ENCODE results near the gene TSPAN4.

TSPAN4 gene

GRCh38 chr11:795634-796564 lies 46.8 kb upstream of the TSPAN4 start:
- DNase-seq: no peak

GRCh38 chr11:796565-797295 lies 45.9 kb upstream of the TSPAN4 start:
- Histone ChIP-seq H3K4me2 (ENCODE audit: low read length) (peak overlapping the region; percentile 76), H3K4me1 (ENCODE audit: control insufficient read depth, low read depth, low read length) (no peaks in the 10 kb centered on the region), H3K56ac (ENCODE audit: low read length) (peak overlapping the region; percentile 100), H2BK15ac (replicated peaks; ENCODE audit: low read depth) (no peak overlapping the region), H3K18ac (ENCODE audit: low read length) (no peak overlapping the region), H3K27me3 (ENCODE audit: insufficient read depth, low read length, poor library complexity) (no peaks in the 10 kb centered on the region), H3K9ac (ENCODE audit: low read length) (peak overlapping the region; percentile 99), H2BK120ac (ENCODE audit: low read depth, low read length) (no peak overlapping the region), H3K36me3 (ENCODE audit: control insufficient read depth, insufficient read depth, low read length) (no peaks in the 10 kb centered on the region), H3K79me1 (ENCODE audit: low read length) (peaks cover 4% of the 10 kb centered on the region), H3K4me3 (ENCODE audit: low read length) (no peak overlapping the region), H4K8ac (ENCODE audit: low read depth, low read length) (no peak overlapping the region), H4K5ac (ENCODE audit: low read length) (no peak overlapping the region), H2AK5ac (ENCODE audit: low read length) (no peak overlapping the region), H3K4ac (ENCODE audit: low read depth, low read length) (no peak overlapping the region), H3K23ac (ENCODE audit: low read length) (no peak overlapping the region), H2BK5ac (ENCODE audit: low read length) (no peak overlapping the region), H3K79me2 (ENCODE audit: control insufficient read depth, insufficient read depth, low read length) (peaks cover 3% of the 10 kb centered on the region), H3K27ac (ENCODE audit: low read depth, low read length) (no peak overlapping the region)
- DNase-seq: no peak
- whole genome bisulfite sequencing (ENCODE audit: extremely low coverage, insufficient coverage, low lambda C conversion rate): no CpG with 5 or more reads among the region's 18 CpGs

More at GRCh38 chr11:795634-796564, 46.8 kb upstream of the TSPAN4 start:
- H3K4me3 ChIP-seq (ENCODE audit: low read length): no peak overlapping the region
- no peak overlapping the region for H2BK5ac ChIP-seq (ENCODE audit: low read length)
- peak overlapping the region; percentile 56 for H3K56ac ChIP-seq (ENCODE audit: low read length)
- peaks cover 3% of the 10 kb centered on the region for H3K79me2 ChIP-seq (ENCODE audit: control insufficient read depth, insufficient read depth, low read length)
- H3K9ac ChIP-seq (ENCODE audit: low read length): peak overlapping the region; percentile 22
- H2BK120ac ChIP-seq (ENCODE audit: low read depth, low read length): no peak overlapping the region
- H4K8ac ChIP-seq (ENCODE audit: low read depth, low read length): no peak overlapping the region
- no peak overlapping the region for H2AK5ac ChIP-seq (ENCODE audit: low read length)
- H3K18ac ChIP-seq (ENCODE audit: low read length): no peak overlapping the region
- H3K36me3 ChIP-seq (ENCODE audit: control insufficient read depth, insufficient read depth, low read length): no peaks in the 10 kb centered on the region
- H3K4me1 ChIP-seq (ENCODE audit: control insufficient read depth, low read depth, low read length): no peaks in the 10 kb centered on the region
- H3K23ac ChIP-seq (ENCODE audit: low read length): no peak overlapping the region
- H3K4me2 ChIP-seq (ENCODE audit: low read length): no peak overlapping the region
- H3K27ac ChIP-seq (ENCODE audit: low read depth, low read length): no peak overlapping the region
- WGBS (ENCODE audit: extremely low coverage, insufficient coverage, low lambda C conversion rate): no CpG with 5 or more reads among the region's 26 CpGs
- H2BK15ac ChIP-seq (replicated peaks; ENCODE audit: low read depth): no peak overlapping the region
- peaks cover 4% of the 10 kb centered on the region for H3K79me1 ChIP-seq (ENCODE audit: low read length)
- no peak overlapping the region for H3K4ac ChIP-seq (ENCODE audit: low read depth, low read length)
- H4K5ac ChIP-seq (ENCODE audit: low read length): no peak overlapping the region
- no peaks in the 10 kb centered on the region for H3K27me3 ChIP-seq (ENCODE audit: insufficient read depth, low read length, poor library complexity)

GRCh38 chr11:797296-798092 lies 45.2 kb upstream of the TSPAN4 start:
- Histone ChIP-seq H3K4ac (ENCODE audit: low read depth, low read length) (peak overlapping the region; percentile 8), H3K56ac (ENCODE audit: low read length) (peak overlapping the region; percentile 100), H2AK5ac (ENCODE audit: low read length) (no peak overlapping the region), H2BK15ac (replicated peaks; ENCODE audit: low read depth) (no peak overlapping the region), H4K5ac (ENCODE audit: low read length) (no peak overlapping the region), H3K36me3 (ENCODE audit: control insufficient read depth, insufficient read depth, low read length) (no peaks in the 10 kb centered on the region), H3K79me1 (ENCODE audit: low read length) (peaks cover 4% of the 10 kb centered on the region), H2BK5ac (ENCODE audit: low read length) (peak overlapping the region; percentile 73), H3K27ac (ENCODE audit: low read depth, low read length) (peak overlapping the region; percentile 54), H4K8ac (ENCODE audit: low read depth, low read length) (no peak overlapping the region), H3K4me1 (ENCODE audit: control insufficient read depth, low read depth, low read length) (no peaks in the 10 kb centered on the region), H3K4me2 (ENCODE audit: low read length) (peak overlapping the region; percentile 76), H3K18ac (ENCODE audit: low read length) (peak overlapping the region; percentile 44), H3K79me2 (ENCODE audit: control insufficient read depth, insufficient read depth, low read length) (peaks cover 3% of the 10 kb centered on the region), H3K9ac (ENCODE audit: low read length) (peak overlapping the region; percentile 99), H3K27me3 (ENCODE audit: insufficient read depth, low read length, poor library complexity) (no peaks in the 10 kb centered on the region), H3K4me3 (ENCODE audit: low read length) (peak overlapping the region; percentile 90), H2BK120ac (ENCODE audit: low read depth, low read length) (no peak overlapping the region), H3K23ac (ENCODE audit: low read length) (no peak overlapping the region)
- peak; percentile 80 for DNase-seq
- WGBS (ENCODE audit: extremely low coverage, insufficient coverage, low lambda C conversion rate): no CpG with 5 or more reads among the region's 57 CpGs

- H3K9ac ChIP-seq (ENCODE audit: low read length): peak within 1 kb of the TSS; percentile 99
- no peak within 1 kb of the TSS for H2BK15ac ChIP-seq (replicated peaks; ENCODE audit: low read depth)
- no peak within 1 kb of the TSS for H4K5ac ChIP-seq (ENCODE audit: low read length)
- H3K4me3 ChIP-seq (ENCODE audit: low read length): peak within 1 kb of the TSS; percentile 90
- H3K79me2 ChIP-seq (ENCODE audit: control insufficient read depth, insufficient read depth, low read length): peaks cover 3% of the 10 kb centered on the region
- no CpG with 5 or more reads among the region's 69 CpGs for WGBS (ENCODE audit: extremely low coverage, insufficient coverage, low lambda C conversion rate)
- H3K27me3 ChIP-seq (ENCODE audit: insufficient read depth, low read length, poor library complexity): no peaks in the 10 kb centered on the region
- no peaks in the 10 kb centered on the region for H3K4me1 ChIP-seq (ENCODE audit: control insufficient read depth, low read depth, low read length)
- no peak within 1 kb of the TSS for H3K23ac ChIP-seq (ENCODE audit: low read length)
- peak within 1 kb of the TSS; percentile 76 for H3K4me2 ChIP-seq (ENCODE audit: low read length)
- H3K36me3 ChIP-seq (ENCODE audit: control insufficient read depth, insufficient read depth, low read length): no peaks in the 10 kb centered on the region
- H3K18ac ChIP-seq (ENCODE audit: low read length): peak within 1 kb of the TSS; percentile 44
- peak within 1 kb of the TSS; percentile 73 for H2BK5ac ChIP-seq (ENCODE audit: low read length)
- H3K4ac ChIP-seq (ENCODE audit: low read depth, low read length): peak within 1 kb of the TSS; percentile 8
- H2AK5ac ChIP-seq (ENCODE audit: low read length): no peak within 1 kb of the TSS
- peak within 1 kb of the TSS; percentile 100 for H3K56ac ChIP-seq (ENCODE audit: low read length)
- no peak within 1 kb of the TSS for H4K8ac ChIP-seq (ENCODE audit: low read depth, low read length)
- no peak within 1 kb of the TSS for H2BK120ac ChIP-seq (ENCODE audit: low read depth, low read length)
- DNase-seq: peak; percentile 85
- H3K79me1 ChIP-seq (ENCODE audit: low read length): peaks cover 4% of the 10 kb centered on the region
- peak within 1 kb of the TSS; percentile 54 for H3K27ac ChIP-seq (ENCODE audit: low read depth, low read length)
Measured at GRCh38 chr11:798093-798713, 44.4 kb upstream of the TSPAN4 start, which contains the start of gene SLC25A22. Gene SLC25A22 (minus strand): TSS chr11:798281. CDS start chr11:795006, 3,275 bp downstream.

GRCh38 chr11:799641-800316 lies 42.9 kb upstream of the TSPAN4 start:
- Histone ChIP-seq H3K4me1 (ENCODE audit: control insufficient read depth, low read depth, low read length) (peaks cover 4% of the 10 kb centered on the region), H3K18ac (ENCODE audit: low read length) (no peak overlapping the region), H2BK5ac (ENCODE audit: low read length) (no peak overlapping the region), H3K4ac (ENCODE audit: low read depth, low read length) (no peak overlapping the region), H4K8ac (ENCODE audit: low read depth, low read length) (no peak overlapping the region), H4K5ac (ENCODE audit: low read length) (no peak overlapping the region), H3K36me3 (ENCODE audit: control insufficient read depth, insufficient read depth, low read length) (no peaks in the 10 kb centered on the region), H3K27ac (ENCODE audit: low read depth, low read length) (no peak overlapping the region), H3K4me3 (ENCODE audit: low read length) (no peak overlapping the region), H3K23ac (ENCODE audit: low read length) (no peak overlapping the region), H3K79me2 (ENCODE audit: control insufficient read depth, insufficient read depth, low read length) (peaks cover 3% of the 10 kb centered on the region), H3K9ac (ENCODE audit: low read length) (no peak overlapping the region), H3K56ac (ENCODE audit: low read length) (no peak overlapping the region), H3K27me3 (ENCODE audit: insufficient read depth, low read length, poor library complexity) (no peaks in the 10 kb centered on the region), H3K79me1 (ENCODE audit: low read length) (peaks cover 4% of the 10 kb centered on the region), H3K4me2 (ENCODE audit: low read length) (no peak overlapping the region), H2BK120ac (ENCODE audit: low read depth, low read length) (no peak overlapping the region), H2AK5ac (ENCODE audit: low read length) (no peak overlapping the region), H2BK15ac (replicated peaks; ENCODE audit: low read depth) (no peak overlapping the region)
- DNase-seq: no peak
- no CpG with 5 or more reads among the region's 32 CpGs for WGBS (ENCODE audit: extremely low coverage, insufficient coverage, low lambda C conversion rate)

All from mesendoderm (in vitro differentiated cells).